Mucosa of descending colon (tissue), 3 donors: Measurements from ENCODE around the gene ADAM10. TPM values are rescaled to one million over a fixed set of nuclear protein-coding genes. Genes with fewer than 3 reads are reported as not detected.

ENCODE experiments used
- ATAC-seq: fragments of 200-7000 bp; cut with Tn5 transposase; one replicate; pipeline ENCODE4 v1.9.1; 2020; ENCODE audit warnings: mild to moderate bottlenecking, moderate library complexity
- DNase-seq, 3 donors: peaks; one replicate each; pipeline ENCODE4 v3.0.0-alpha.2; 2020
- H3K36me3 ChIP-seq: fragments of 200-600 bp; one replicate; pipeline ENCODE4 v1.8.0; 2021; ENCODE audit warnings: low read depth, mild to moderate bottlenecking
- H3K4me1 ChIP-seq: fragments of 200-600 bp; one replicate; pipeline ENCODE4 v1.8.0; 2021; ENCODE audit warnings: low read depth, mild to moderate bottlenecking
- H3K4me3 ChIP-seq: fragments of 200-600 bp; one replicate; pipeline ENCODE4 v1.8.0; 2021; ENCODE audit warnings: mild to moderate bottlenecking
- H3K9me3 ChIP-seq: fragments of 200-600 bp; one replicate; pipeline ENCODE4 v1.8.0; 2021; ENCODE audit warnings: mild to moderate bottlenecking
- intact Hi-C, 2 donors: fragments of 100-400 bp; cut with DNase I in 1 of 2; cut with micrococcal nuclease in 1 of 2; formaldehyde crosslinking; loops; one replicate each; pipeline versions ENCODE4 v1.11.0 to v1.11.1; 2022; cut with DNase I, micrococcal nuclease
- total RNA-seq, 3 donors: library from RNA; stranded (reverse); fragmentation: NEBNext Ultra II Directional in 2 of 3; extraction: Animal tissue kit (Norgen Biotek cat#: 25700) in 2 of 3; gene quantifications; one replicate each; pipeline versions ENCODE4 v1.2.1 to v1.2.4, GENCODE V29; 2021 to 2023
- TF ChIP-seq, protein P1 (sequence below): fragments of 200-600 bp; IDR thresholded peaks from one replicate; pipeline ENCODE4 v1.8.0; 2022; ENCODE audit warnings: antibody characterized with exemption, mild to moderate bottlenecking
- donor health status: DM: no; HTN: no; CAD: no; lungs with moderate emphysema.
- donor health status: DM: no; HTN: no; CAD: no.
- donor health status: DM: no; HTN: yes; CAD: no.

The ADAM10 gene
- total RNA-seq, 3 donors from 2014 or later = 109 to 178 (median 143) TPM

DNA sequence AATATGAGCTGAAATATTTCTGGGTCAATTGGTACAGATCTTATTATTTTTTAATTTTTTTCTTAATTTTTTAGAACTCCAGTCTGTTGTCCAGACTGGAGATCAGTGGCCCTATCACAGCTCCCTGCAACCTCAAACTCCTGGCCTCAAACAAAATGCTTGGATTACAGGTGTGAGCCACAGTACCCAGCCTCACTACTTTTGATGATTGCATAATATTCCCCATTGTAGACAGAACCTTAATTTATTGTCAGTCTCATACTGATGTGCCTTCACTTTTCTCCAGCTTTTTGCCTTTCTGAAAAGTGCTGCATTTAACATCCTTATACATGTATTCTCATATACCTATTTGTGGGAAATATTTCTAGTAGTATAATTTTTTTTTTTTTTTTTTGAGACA is 172.8 kb downstream of the ADAM10 start:
- TF ChIP-seq, protein P1, sequence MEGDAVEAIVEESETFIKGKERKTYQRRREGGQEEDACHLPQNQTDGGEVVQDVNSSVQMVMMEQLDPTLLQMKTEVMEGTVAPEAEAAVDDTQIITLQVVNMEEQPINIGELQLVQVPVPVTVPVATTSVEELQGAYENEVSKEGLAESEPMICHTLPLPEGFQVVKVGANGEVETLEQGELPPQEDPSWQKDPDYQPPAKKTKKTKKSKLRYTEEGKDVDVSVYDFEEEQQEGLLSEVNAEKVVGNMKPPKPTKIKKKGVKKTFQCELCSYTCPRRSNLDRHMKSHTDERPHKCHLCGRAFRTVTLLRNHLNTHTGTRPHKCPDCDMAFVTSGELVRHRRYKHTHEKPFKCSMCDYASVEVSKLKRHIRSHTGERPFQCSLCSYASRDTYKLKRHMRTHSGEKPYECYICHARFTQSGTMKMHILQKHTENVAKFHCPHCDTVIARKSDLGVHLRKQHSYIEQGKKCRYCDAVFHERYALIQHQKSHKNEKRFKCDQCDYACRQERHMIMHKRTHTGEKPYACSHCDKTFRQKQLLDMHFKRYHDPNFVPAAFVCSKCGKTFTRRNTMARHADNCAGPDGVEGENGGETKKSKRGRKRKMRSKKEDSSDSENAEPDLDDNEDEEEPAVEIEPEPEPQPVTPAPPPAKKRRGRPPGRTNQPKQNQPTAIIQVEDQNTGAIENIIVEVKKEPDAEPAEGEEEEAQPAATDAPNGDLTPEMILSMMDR = no peak
- Histone ChIP-seq H3K36me3 (no peaks in the 10 kb centered on the region), H3K4me3 (no peak overlapping the region), H3K4me1 (peaks cover 15% of the 10 kb centered on the region), H3K9me3 (no peaks in the 10 kb centered on the region)
- no peak for DNase-seq
- ATAC-seq = no peak
- intact Hi-C loops = no loop called here

DNA sequence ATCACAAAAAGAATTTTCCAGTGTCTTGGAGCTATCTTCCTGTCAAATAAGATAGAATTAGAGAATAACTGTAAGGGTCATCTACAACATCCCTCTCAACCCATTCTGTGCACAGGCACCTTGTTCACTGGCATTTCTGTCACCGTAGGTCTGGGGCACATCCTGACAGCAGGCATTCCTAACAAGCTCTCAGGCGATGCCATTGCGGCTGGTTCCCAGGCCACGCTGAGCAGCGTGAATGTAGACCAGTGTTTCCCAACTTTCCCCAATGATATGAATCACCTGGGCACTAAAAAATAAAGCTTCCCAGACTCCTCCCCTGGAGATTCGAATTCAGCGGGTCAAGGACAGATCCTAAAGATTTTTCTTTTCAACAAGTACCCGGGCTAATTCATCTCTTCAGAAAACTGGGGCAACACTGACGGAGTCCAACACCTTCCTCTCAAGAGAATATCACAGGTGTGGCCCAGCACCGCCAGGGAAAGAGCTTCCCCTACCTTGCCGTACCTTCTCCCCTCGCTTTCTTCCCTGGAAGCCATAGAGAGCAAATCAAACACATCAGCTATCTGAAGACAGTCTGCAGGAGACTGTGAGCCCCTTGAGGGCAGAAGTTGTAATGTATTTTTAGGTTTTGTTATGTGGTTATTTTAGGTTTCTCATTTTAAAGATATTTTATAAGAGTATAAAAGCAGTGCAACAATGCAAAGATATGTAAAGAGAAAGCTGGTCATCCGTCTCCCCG is 174.3 kb downstream of the ADAM10 start:
- no peak overlapping the region for H3K4me3 ChIP-seq
- ATAC-seq = peak; percentile 52
- intact Hi-C loops = no loop called here
- H3K4me1 ChIP-seq = peaks cover 20% of the 10 kb centered on the region
- H3K36me3 ChIP-seq = no peaks in the 10 kb centered on the region
- no peaks in the 10 kb centered on the region for H3K9me3 ChIP-seq
- no peak for DNase-seq
- TF ChIP-seq, protein P1 = no peak

DNA sequence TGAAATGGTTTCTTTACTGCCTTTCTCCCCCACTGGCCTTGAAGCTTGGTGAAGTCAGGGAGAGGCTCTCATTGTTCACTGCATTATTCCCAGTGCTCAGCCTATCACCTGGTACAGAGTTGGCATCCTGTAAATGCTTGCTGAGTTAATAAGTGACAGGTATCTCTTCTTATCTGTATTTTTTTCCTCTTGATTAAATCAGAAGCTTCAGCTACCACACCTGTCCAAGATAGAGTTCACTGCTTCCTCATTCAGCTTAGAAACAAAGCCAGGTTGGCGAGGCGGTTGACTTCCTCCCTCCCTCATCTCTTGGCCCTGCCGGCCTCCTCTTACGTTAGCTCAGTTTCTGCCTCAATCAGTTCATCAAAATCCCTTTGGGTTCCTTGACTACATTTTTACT is 174.9 kb downstream of the ADAM10 start:
- Histone ChIP-seq H3K4me1 (peaks cover 20% of the 10 kb centered on the region), H3K4me3 (no peak overlapping the region), H3K36me3 (no peaks in the 10 kb centered on the region), H3K9me3 (no peaks in the 10 kb centered on the region)
- DNase-seq (peak in 2 of 3 donors; percentile 63 to 75), ATAC-seq (peak; percentile 96)
- intact Hi-C loops = no loop called here
- TF ChIP-seq, protein P1 = no peak

DNA sequence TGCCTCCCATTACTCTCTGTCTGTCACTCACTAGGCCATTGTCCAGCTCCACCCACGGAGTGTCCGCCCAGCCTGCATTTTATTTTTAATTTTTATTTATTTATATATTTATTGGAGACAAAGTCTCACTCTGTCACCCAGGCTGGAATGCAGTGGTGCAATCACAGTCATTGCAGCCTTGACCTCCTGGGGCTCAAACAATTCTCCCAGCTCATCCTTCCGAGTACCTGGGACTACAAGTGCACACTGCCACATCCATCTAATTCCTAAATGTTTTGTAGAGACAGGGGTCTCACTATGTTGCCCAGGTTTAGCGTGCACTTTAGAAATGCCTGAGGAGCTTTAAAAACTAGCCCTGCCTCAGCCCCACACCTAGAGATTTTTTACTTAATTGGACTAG is 176.2 kb downstream of the ADAM10 start:
- peak; percentile 32 for ATAC-seq
- no peaks in the 10 kb centered on the region for H3K36me3 ChIP-seq
- no peaks in the 10 kb centered on the region for H3K9me3 ChIP-seq
- peaks cover 20% of the 10 kb centered on the region for H3K4me1 ChIP-seq
- TF ChIP-seq, protein P1 = no peak
- intact Hi-C loops = no loop called here
- H3K4me3 ChIP-seq = no peak overlapping the region
- DNase-seq = no peak

DNA sequence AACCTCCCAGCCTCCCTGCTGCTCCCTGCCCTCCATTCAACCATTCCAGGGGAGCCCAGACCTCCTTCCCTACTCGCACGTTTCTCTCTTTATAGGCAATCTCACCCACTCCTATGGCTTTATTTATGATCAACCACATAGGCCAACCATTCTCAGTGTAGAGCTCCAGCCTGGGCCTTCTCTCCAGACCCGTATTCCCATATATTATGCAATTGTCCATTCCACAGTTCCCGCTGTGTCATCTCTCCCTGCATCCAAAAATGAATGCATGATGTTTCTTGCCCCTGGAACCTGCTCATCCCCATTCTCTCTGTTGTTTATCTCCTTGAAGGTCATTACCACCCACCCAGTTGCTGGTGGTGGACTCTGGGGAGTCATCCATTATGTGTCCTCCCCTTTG is 177.0 kb downstream of the ADAM10 start:
- H3K4me1 ChIP-seq = peaks cover 20% of the 10 kb centered on the region
- DNase-seq (no peak), ATAC-seq (no peak)
- no peaks in the 10 kb centered on the region for H3K9me3 ChIP-seq
- intact Hi-C loops = no loop called here
- H3K36me3 ChIP-seq = no peaks in the 10 kb centered on the region
- TF ChIP-seq, protein P1 = no peak
- H3K4me3 ChIP-seq = no peak overlapping the region
